ENCODE results near the gene TPRA1. TPM values are rescaled to one million over a fixed set of nuclear protein-coding genes. Genes with fewer than 3 reads are reported as not detected.

The TPRA1 gene
- total RNA-seq, 4 donors from 2014 or later = 19.2 to 25.7 (median 21.0) TPM

DNA sequence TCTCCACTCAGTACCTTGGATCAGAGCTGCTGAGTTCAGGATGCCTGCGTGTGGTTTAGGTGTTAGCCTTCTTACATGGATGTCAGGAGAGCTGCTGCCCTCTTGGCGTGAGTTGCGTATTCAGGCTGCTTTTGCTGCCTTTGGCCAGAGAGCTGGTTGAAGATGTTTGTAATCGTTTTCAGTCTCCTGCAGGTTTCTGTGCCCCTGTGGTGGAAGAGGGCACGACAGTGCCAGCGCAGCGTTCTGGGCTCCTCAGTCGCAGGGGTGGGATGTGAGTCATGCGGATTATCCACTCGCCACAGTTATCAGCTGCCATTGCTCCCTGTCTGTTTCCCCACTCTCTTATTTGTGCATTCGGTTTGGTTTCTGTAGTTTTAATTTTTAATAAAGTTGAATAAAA lies 31.5 kb upstream of the TPRA1 start:
- Histone ChIP-seq H3K4me1 (no peaks in the 10 kb centered on the region), H3K27ac (no peak overlapping the region), H3K36me3 (peaks cover 0 to 50% (median 0%) of the 10 kb centered on the region in 3 donors), H3K9me3 (no peaks in the 10 kb centered on the region), H3K27me3 (no peaks in the 10 kb centered on the region), H3K4me3 (no peak overlapping the region)
- 89 to 97% methylated on average over 9 of the region's 11 CpGs for WGBS, 2 donors
- TF ChIP-seq POLR2A (IDR thresholded peaks at IDR 0.05) = no peak
- TF ChIP-seq, protein P1, sequence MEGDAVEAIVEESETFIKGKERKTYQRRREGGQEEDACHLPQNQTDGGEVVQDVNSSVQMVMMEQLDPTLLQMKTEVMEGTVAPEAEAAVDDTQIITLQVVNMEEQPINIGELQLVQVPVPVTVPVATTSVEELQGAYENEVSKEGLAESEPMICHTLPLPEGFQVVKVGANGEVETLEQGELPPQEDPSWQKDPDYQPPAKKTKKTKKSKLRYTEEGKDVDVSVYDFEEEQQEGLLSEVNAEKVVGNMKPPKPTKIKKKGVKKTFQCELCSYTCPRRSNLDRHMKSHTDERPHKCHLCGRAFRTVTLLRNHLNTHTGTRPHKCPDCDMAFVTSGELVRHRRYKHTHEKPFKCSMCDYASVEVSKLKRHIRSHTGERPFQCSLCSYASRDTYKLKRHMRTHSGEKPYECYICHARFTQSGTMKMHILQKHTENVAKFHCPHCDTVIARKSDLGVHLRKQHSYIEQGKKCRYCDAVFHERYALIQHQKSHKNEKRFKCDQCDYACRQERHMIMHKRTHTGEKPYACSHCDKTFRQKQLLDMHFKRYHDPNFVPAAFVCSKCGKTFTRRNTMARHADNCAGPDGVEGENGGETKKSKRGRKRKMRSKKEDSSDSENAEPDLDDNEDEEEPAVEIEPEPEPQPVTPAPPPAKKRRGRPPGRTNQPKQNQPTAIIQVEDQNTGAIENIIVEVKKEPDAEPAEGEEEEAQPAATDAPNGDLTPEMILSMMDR (IDR thresholded peaks at IDR 0.05) = no peak
- intact Hi-C loops (cut with DNase I) = no loop called here
- no peak for DNase-seq

DNA sequence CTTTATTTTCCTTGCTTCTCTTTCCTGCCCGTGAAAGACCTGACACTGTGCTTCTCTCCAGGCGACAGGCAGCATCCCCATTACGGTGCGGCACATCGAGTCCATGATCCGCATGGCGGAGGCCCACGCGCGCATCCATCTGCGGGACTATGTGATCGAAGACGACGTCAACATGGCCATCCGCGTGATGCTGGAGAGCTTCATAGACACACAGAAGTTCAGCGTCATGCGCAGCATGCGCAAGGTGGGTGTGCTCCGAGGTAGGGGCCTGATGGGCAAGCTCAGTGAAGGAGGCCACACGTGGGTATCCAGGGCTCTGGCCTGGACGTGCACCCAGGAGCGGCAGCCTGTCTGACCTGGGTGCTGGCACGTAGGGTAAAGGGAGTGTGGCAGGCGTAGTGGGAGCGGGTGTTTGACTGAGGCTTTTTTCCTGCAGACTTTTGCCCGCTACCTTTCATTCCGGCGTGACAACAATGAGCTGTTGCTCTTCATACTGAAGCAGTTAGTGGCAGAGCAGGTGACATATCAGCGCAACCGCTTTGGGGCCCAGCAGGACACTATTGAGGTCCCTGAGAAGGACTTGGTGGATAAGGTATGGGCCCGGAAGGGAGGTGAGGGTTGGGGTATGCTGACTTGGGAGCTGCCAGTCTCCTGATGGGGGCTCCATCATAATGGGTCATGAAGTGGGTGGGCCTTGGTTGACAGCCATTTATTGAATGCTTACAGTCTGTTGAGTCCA lies 30.3 kb upstream of the TPRA1 start:
- Histone ChIP-seq H3K27ac (no peak overlapping the region), H3K27me3 (no peaks in the 10 kb centered on the region), H3K4me1 (no peaks in the 10 kb centered on the region), H3K36me3 (peaks cover 0 to 62% (median 0%) of the 10 kb centered on the region in 3 donors), H3K4me3 (no peak overlapping the region), H3K9me3 (no peaks in the 10 kb centered on the region)
- no peak for DNase-seq
- TF ChIP-seq, protein P1 (IDR thresholded peaks at IDR 0.05) = no peak
- TF ChIP-seq POLR2A (IDR thresholded peaks at IDR 0.05) = no peak
- intact Hi-C loops (cut with DNase I) = no loop called here
- 94% methylated on average over 17 to 29 of the region's 32 CpGs for WGBS, 2 donors

DNA sequence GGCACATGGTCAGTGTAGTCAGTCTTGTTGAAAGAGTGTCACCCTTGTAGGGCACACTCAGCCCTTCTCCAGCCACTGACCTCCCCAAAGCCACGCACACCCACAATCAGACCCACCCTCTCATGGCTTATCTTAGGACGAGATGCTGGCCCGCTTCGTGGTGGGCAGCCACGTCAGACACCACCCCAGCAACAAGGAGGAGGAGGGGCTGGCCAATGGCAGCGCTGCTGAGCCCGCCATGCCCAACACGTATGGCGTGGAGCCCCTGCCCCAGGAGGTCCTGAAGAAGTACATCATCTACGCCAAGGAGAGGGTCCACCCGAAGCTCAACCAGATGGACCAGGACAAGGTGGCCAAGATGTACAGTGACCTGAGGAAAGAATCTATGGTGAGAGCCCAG lies 28.4 kb upstream of the TPRA1 start:
- H3K36me3 ChIP-seq = peaks cover 0 to 74% (median 0%) of the 10 kb centered on the region in 3 donors
- DNase-seq = no peak
- intact Hi-C loops (cut with DNase I) = no loop called here

DNA sequence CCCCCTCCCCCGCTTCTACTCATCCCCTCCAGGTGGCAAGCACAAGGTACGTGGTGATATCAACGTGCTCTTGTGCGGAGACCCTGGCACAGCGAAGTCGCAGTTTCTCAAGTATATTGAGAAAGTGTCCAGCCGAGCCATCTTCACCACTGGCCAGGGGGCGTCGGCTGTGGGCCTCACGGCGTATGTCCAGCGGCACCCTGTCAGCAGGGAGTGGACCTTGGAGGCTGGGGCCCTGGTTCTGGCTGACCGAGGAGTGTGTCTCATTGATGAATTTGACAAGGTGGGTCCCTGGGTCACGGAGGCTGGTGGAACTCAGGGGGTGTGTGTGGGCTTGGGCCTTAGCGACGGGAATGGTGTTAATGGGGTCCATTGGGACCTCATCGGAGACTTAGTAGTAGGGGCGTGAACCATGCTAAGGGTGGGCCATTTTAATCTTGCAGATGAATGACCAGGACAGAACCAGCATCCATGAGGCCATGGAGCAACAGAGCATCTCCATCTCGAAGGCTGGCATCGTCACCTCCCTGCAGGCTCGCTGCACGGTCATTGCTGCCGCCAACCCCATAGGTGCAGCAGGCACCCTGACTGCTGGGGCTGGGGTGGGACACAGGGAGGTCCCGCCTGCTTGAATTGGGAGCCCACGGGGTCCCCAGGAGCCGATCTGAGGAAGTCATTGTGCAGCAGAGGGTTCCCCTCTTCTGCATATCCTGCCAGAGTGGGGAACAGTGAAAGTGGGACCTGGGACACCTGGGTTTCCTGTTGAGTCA lies 26.5 kb upstream of the TPRA1 start:
- 91 to 93% methylated on average over 16 to 17 of the region's 26 CpGs for WGBS, 2 donors
- Histone ChIP-seq H3K4me1 (no peaks in the 10 kb centered on the region), H3K27ac (no peak overlapping the region), H3K4me3 (no peak overlapping the region), H3K27me3 (no peaks in the 10 kb centered on the region), H3K9me3 (no peaks in the 10 kb centered on the region), H3K36me3 (peaks cover 0 to 90% (median 0%) of the 10 kb centered on the region in 3 donors)
- TF ChIP-seq, protein P1 (IDR thresholded peaks at IDR 0.05) = no peak
- TF ChIP-seq POLR2A (IDR thresholded peaks at IDR 0.05) = no peak
- intact Hi-C loops (cut with DNase I) = no loop called here
- DNase-seq = no peak

More for the DNA sequence above, 28.4 kb upstream of the TPRA1 start:
- TF ChIP-seq POLR2A (IDR thresholded peaks at IDR 0.05) = no peak
- TF ChIP-seq, protein P1 (IDR thresholded peaks at IDR 0.05) = no peak
- no peak overlapping the region for H3K4me3 ChIP-seq
- H3K27ac ChIP-seq = no peak overlapping the region
- 94 to 100% methylated on average over 1 to 3 of the region's 11 CpGs for WGBS, 2 donors
- H3K9me3 ChIP-seq = no peaks in the 10 kb centered on the region
- H3K4me1 ChIP-seq = no peaks in the 10 kb centered on the region
- H3K27me3 ChIP-seq = no peaks in the 10 kb centered on the region
